ENCODE results near the gene MYO10.

The MYO10 gene

GRCh38 chr5:16943846-16944678 lies 8.0 kb upstream of the MYO10 start:
- TF ChIP-seq CTCF (IDR thresholded peaks at IDR 0.05; ENCODE audit: low read depth, low read length, missing control alignments) = no peak
- no peak overlapping the region for H3K4me3 ChIP-seq (ENCODE audit: low read depth, low read length)
- DNase-seq (ENCODE audit: low read depth) = no peak

DNA sequence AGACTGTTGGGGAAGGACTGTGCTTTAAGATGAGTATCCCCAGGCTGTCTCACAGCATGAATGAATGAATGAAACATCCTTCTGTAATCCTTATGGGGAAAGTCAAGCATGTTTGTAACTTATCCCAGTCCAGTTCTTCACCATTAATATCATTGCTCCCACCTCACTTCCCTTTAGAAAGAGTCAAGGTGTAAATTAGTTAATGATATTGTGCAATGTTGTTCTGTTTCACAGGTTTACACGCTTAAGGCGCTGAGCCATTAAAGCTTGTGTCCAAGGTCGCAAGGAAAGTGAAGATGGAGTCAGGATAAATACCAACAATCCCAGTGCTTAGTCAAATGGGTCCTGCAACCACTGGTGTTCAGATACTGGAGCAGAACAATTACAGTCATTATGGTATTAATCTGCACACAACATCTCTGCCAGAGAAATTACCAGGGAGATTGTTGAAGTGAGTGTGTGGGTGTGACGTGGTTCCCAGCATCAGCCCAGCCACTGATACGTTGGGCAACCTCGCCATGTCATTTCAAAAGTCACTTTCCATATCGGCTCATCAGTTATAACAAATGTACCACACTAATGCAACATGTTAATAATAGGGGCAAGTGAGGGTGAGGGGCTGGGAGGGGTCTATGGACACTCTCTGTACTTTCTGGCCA lies 1.5 kb upstream of the MYO10 start:
- no peak for DNase-seq (ENCODE audit: low read depth)
- TF ChIP-seq CTCF (IDR thresholded peaks at IDR 0.05; ENCODE audit: low read depth, low read length, missing control alignments) = no peak
- H3K4me3 ChIP-seq (ENCODE audit: low read depth, low read length) = no peak overlapping the region

DNA sequence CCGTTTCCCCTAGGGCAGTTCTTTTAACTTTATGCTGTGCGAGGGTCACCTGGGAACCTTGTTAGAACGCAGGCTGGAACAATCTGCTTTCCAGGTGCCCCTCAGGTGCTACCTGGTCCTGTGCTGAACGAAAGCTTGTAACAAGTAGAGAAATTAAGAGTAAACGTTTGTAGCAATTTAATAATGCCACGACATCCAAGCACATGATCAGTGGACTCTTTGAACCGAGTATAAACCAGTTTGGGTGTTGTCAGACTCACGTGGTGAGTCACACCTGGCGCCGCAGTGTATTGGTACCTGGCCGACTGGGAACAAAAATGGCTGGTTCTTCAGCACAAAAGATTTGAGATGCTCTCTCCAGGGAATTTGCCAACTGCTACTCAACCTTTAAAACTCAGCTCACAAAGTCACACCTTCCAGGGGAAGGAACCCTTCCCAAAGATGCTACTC lies 926 bp upstream of the MYO10 start:
- DNase-seq (ENCODE audit: low read depth) = no peak
- H3K4me3 ChIP-seq (ENCODE audit: low read depth, low read length) = no peak overlapping the region
- TF ChIP-seq CTCF (IDR thresholded peaks at IDR 0.05; ENCODE audit: low read depth, low read length, missing control alignments) = no peak

- no peak for DNase-seq (ENCODE audit: low read depth)
- TF ChIP-seq CTCF (IDR thresholded peaks at IDR 0.05; ENCODE audit: low read depth, low read length, missing control alignments) = no peak
- peak overlapping the region; percentile 45 for H3K4me3 ChIP-seq (ENCODE audit: low read depth, low read length)
Measured at GRCh38 chr5:16935231-16936149, 598 bp downstream of the MYO10 start.

GRCh38 chr5:16934677-16935153 lies 1.4 kb downstream of the MYO10 start:
- DNase-seq (ENCODE audit: low read depth) = no peak

More at GRCh38 chr5:16934677-16935153, 1.4 kb downstream of the MYO10 start:
- no peak overlapping the region for H3K4me3 ChIP-seq (ENCODE audit: low read depth, low read length)
- no peak for TF ChIP-seq CTCF (IDR thresholded peaks at IDR 0.05; ENCODE audit: low read depth, low read length, missing control alignments)
